H9 (cell line): Measurements from ENCODE around the gene APLF. TPM values are rescaled to one million over a fixed set of nuclear protein-coding genes. Genes with fewer than 3 reads are reported as not detected.

ENCODE experiments used
- DNase-seq: peaks from one replicate; pipeline ENCODE4 v3.0.0-alpha.2; 2017
- H2AFZ ChIP-seq: one replicate; pipeline ENCODE4 v1.6.1; 2013; ENCODE audit warnings: mild to moderate bottlenecking, low read length, control low read depth, moderate library complexity
- H2AK5ac ChIP-seq: 2 replicates; pipeline ENCODE4 v1.6.1; 2013; ENCODE audit warnings: low read length, control low read depth, mixed read lengths; ENCODE audit not compliant: insufficient read length
- H2BK120ac ChIP-seq: one replicate; pipeline ENCODE4 v1.6.1; 2013; ENCODE audit warnings: low read depth, mild to moderate bottlenecking, low read length, control low read depth, inconsistent platforms; ENCODE audit not compliant: poor library complexity, severe bottlenecking
- H2BK12ac ChIP-seq: 2 replicates; pipeline ENCODE4 v1.6.1; 2013; ENCODE audit warnings: low read length, control low read depth, mixed read lengths, low read depth; ENCODE audit not compliant: insufficient read length
- H2BK15ac ChIP-seq: 2 replicates; pipeline ENCODE4 v1.6.1; 2013; ENCODE audit warnings: low read depth, low read length, control low read depth
- H2BK20ac ChIP-seq: one replicate; pipeline ENCODE4 v1.6.1; 2013; ENCODE audit warnings: low read depth, mild to moderate bottlenecking, low read length, control low read depth, inconsistent platforms; ENCODE audit not compliant: poor library complexity, severe bottlenecking
- H2BK5ac ChIP-seq: 2 replicates; pipeline ENCODE4 v1.6.1; 2013; ENCODE audit warnings: low read length, control low read depth, mixed read lengths; ENCODE audit not compliant: insufficient read length
- H3K14ac ChIP-seq: 2 replicates; pipeline ENCODE4 v1.6.1; 2013; ENCODE audit warnings: low read length, control low read depth; ENCODE audit not compliant: insufficient read depth
- H3K18ac ChIP-seq: 2 replicates; pipeline ENCODE4 v1.6.1; 2013; ENCODE audit warnings: low read depth, mild to moderate bottlenecking, mixed read lengths, low read length, control low read depth; ENCODE audit not compliant: insufficient read length
- H3K23ac ChIP-seq: 2 replicates; pipeline ENCODE4 v1.6.1; 2013; ENCODE audit warnings: low read length, control low read depth, mixed read lengths, low read depth; ENCODE audit not compliant: insufficient read length
- H3K23me2 ChIP-seq: 2 replicates; pipeline ENCODE4 v1.6.1; 2013; ENCODE audit warnings: low read depth, mild to moderate bottlenecking, mixed read lengths, low read length, control low read depth; ENCODE audit not compliant: insufficient read length, poor library complexity, severe bottlenecking
- H3K27ac ChIP-seq: 2 replicates; pipeline ENCODE4 v1.5.1; 2013; ENCODE audit warnings: low read length, control low read depth, mixed read lengths, low read depth; ENCODE audit not compliant: insufficient read length
- H3K27me3 ChIP-seq: 2 replicates; pipeline ENCODE4 v1.6.1; 2013; ENCODE audit warnings: low read length, control low read depth, inconsistent platforms; ENCODE audit not compliant: insufficient read depth
- H3K4ac ChIP-seq: 2 replicates; pipeline ENCODE4 v1.6.1; 2013; ENCODE audit warnings: low read depth, mild to moderate bottlenecking, control low read depth, inconsistent platforms, low read length, moderate library complexity
- H3K4me1 ChIP-seq: 2 replicates; pipeline ENCODE4 v1.6.1; 2013; ENCODE audit warnings: low read length, control low read depth, inconsistent platforms; ENCODE audit not compliant: insufficient read depth
- H3K4me2 ChIP-seq: 2 replicates; pipeline ENCODE4 v1.6.1; 2013; ENCODE audit warnings: low read length, control low read depth, mixed read lengths; ENCODE audit not compliant: insufficient read length, insufficient read depth
- H3K56ac ChIP-seq: 2 replicates; pipeline ENCODE4 v1.6.1; 2013; ENCODE audit warnings: low read depth, mild to moderate bottlenecking, mixed read lengths, low read length, control low read depth; ENCODE audit not compliant: insufficient read length
- H3K79me1 ChIP-seq: 2 replicates; pipeline ENCODE4 v1.6.1; 2013; ENCODE audit warnings: low read depth, mild to moderate bottlenecking, moderate library complexity, low read length, control low read depth, inconsistent platforms; ENCODE audit not compliant: insufficient read depth, poor library complexity, severe bottlenecking
- H3K79me2 ChIP-seq: 2 replicates; pipeline ENCODE4 v1.6.1; 2013; ENCODE audit warnings: low read length, control low read depth, inconsistent platforms; ENCODE audit not compliant: insufficient read depth
- H3K9ac ChIP-seq: 2 replicates; pipeline ENCODE4 v1.6.1; 2013; ENCODE audit warnings: low read length, control low read depth, mixed read lengths; ENCODE audit not compliant: insufficient read length; ENCODE audit errors: extremely low read depth
- H3K9me3 ChIP-seq: one replicate; pipeline ENCODE4 v1.6.1; 2013; ENCODE audit warnings: low read depth, low read length, inconsistent platforms; ENCODE audit not compliant: control insufficient read depth
- H3T11ph ChIP-seq: one replicate; pipeline ENCODE4 v1.6.1; 2013; ENCODE audit warnings: mild to moderate bottlenecking, low read length, control low read depth, inconsistent platforms
- H4K20me1 ChIP-seq: one replicate; pipeline ENCODE4 v1.6.1; 2013; ENCODE audit not compliant: control insufficient read depth, insufficient read length, insufficient read depth
- H4K5ac ChIP-seq: 2 replicates; pipeline ENCODE4 v1.6.1; 2013; ENCODE audit warnings: low read depth, mild to moderate bottlenecking, mixed read lengths, low read length, control low read depth; ENCODE audit not compliant: insufficient read length
- H4K8ac ChIP-seq: replicated peaks from 2 replicates; pipeline ENCODE4 v1.6.1; 2013; ENCODE audit warnings: low read length, control low read depth, mixed read lengths, low read depth; ENCODE audit not compliant: insufficient read length
- H4K91ac ChIP-seq: 2 replicates; pipeline ENCODE4 v1.6.1; 2013; ENCODE audit warnings: low read depth, mild to moderate bottlenecking, moderate library complexity, mixed read lengths, low read length, control low read depth; ENCODE audit not compliant: insufficient read length
- H3K27ac Mint-ChIP-seq, 3 experiments: 2 replicates in 2 of 3; 3 replicates in 1 of 3; pipeline ENCODE4 v1.8.0; 2020 to 2021; ENCODE audit warnings: mixed read lengths in 3 of 3, mild to moderate bottlenecking in 1 of 3, moderate library complexity in 1 of 3
- H3K27me3 Mint-ChIP-seq: 2 replicates; pipeline ENCODE4 v1.8.0; 2021; ENCODE audit warnings: low read depth, mild to moderate bottlenecking, moderate library complexity, mixed read lengths
- H3K36me3 Mint-ChIP-seq, 3 experiments: 2 replicates in 2 of 3; 3 replicates in 1 of 3; pipeline ENCODE4 v1.8.0; 2020 to 2021; ENCODE audit warnings: low read depth in 3 of 3, mixed read lengths in 3 of 3; ENCODE audit not compliant: insufficient read depth in 1 of 3
- H3K4me1 Mint-ChIP-seq, 2 experiments: 2 replicates each; pipeline ENCODE4 v1.8.0; 2020; ENCODE audit warnings: mixed read lengths in 2 of 2
- H3K4me3 Mint-ChIP-seq, 2 experiments: 2 replicates in 1 of 2; 3 replicates in 1 of 2; pipeline ENCODE4 v1.8.0; 2020 to 2021; ENCODE audit warnings: mild to moderate bottlenecking in 2 of 2, mixed read lengths in 2 of 2, moderate library complexity in 1 of 2
- H3K9me3 Mint-ChIP-seq, 2 experiments: 2 replicates in 1 of 2; 3 replicates in 1 of 2; pipeline ENCODE4 v1.8.0; 2020; ENCODE audit warnings: mild to moderate bottlenecking in 2 of 2, mixed read lengths in 2 of 2, moderate library complexity in 1 of 2
- CTCF ChIP-seq: fragments of 200-600 bp; sonication (generic); conservative IDR thresholded peaks from 3 replicates; pipeline ENCODE4 v1.8.0; 2021; ENCODE audit warnings: antibody characterized with exemption, mild to moderate bottlenecking
- WGBS: extraction: QIAGEN DNeasy Blood & Tissue Kit; methylation state at CpG from one replicate; pipeline ENCODE4 v1.1.7; 2013; ENCODE audit warnings: missing lambda C conversion rate, low lambda C conversion rate, mixed read lengths; ENCODE audit not compliant: insufficient read length; ENCODE audit errors: extremely low coverage; 5-methylcytosine and 5-hydroxymethylcytosine counted together
- total RNA-seq: library from RNA; stranded (reverse); gene quantifications from 2 replicates; pipeline ENCODE4 v1.2.1, GENCODE V29; 2021

The APLF gene
- total RNA-seq, 1 experiment from 2014 or later, result 3.7 TPM

DNA sequence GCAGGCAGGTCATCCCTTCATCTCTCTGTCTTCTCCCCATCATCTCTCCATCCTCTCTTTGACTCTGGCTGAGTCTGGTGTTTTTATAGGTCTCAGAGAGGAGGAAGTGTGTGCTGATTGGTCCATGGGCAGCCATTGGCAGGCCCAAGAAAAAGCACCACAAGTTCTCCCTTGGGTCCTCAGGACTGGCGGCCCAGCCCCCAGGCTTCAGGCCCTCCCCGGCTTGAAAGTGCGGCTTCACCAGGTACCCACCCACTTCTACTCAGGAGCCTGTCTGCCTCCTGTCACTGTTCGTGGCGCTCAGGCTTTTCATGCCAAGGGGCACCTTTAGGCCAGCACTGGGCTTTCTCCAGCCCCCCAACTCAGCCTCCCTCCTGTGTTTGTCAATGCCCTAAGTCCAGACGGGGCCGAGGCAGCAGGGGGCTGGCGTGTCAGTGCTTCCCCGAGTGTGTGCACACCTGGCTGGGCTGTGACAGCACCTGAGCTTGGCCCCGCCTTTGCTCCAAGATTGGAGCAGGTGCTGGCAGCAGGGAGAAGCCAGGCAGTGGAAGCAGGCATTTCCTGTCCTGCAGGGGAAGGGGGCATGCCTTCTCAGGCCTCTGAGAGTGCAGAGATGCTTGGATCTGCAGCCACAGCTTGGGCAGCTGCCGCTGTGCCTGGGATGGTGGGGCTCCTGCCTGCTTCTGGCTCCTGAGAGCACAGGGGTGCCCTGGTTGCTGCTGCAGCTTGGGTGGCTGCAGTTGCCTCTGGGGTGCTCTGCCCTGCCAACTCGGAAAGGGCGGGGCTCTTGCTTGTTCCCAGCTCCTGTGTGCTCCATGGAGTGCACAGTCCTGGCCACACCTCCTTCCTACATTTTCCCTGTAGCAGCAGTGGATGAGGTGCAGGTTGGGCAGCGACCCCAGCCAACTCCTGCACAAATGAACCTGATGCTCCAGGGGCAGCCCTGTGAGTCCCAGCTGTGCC, 34.4 kb upstream of the APLF start:
- Histone ChIP-seq H2BK20ac (no peak overlapping the region), H4K91ac (no peak overlapping the region), H3K23me2 (no peaks in the 10 kb centered on the region), H2BK5ac (no peak overlapping the region), H3K4me2 (no peak overlapping the region), H3K14ac (no peak overlapping the region), H3K27me3 (no peaks in the 10 kb centered on the region), H4K8ac (no peak overlapping the region), H4K5ac (no peak overlapping the region), H3K56ac (no peak overlapping the region), H2BK120ac (no peak overlapping the region), H2BK15ac (no peak overlapping the region), H3K18ac (no peak overlapping the region), H3K79me1 (no peaks in the 10 kb centered on the region), H3K27ac (no peak overlapping the region), H3K79me2 (no peaks in the 10 kb centered on the region), H3K9me3 (no peaks in the 10 kb centered on the region), H2AK5ac (no peak overlapping the region), H3K23ac (no peak overlapping the region), H2BK12ac (no peak overlapping the region), H3K4me1 (no peaks in the 10 kb centered on the region; the same call in 1 of the 2 replicates), H2AFZ (no peak overlapping the region), H3K4ac (no peak overlapping the region), H4K20me1 (no peaks in the 10 kb centered on the region), H3T11ph (no peak overlapping the region), H3K9ac (no peak overlapping the region)
- no peaks in the 10 kb centered on the region; a peak in 2 of 5 replicates for H3K9me3 Mint-ChIP-seq
- no peak overlapping the region for H3K27ac Mint-ChIP-seq
- no peaks in the 10 kb centered on the region for H3K36me3 Mint-ChIP-seq
- H3K27me3 Mint-ChIP-seq, result no peaks in the 10 kb centered on the region
- peaks cover 0 to 10% of the 10 kb centered on the region in 2 experiments; a peak in 3 of 4 replicates for H3K4me1 Mint-ChIP-seq
- H3K4me3 Mint-ChIP-seq, result no peak overlapping the region
- WGBS, result no CpG with 5 or more reads among the region's 14 CpGs
- DNase-seq, result no peak
- no peak for TF ChIP-seq CTCF
